HepG2 (cell line): ENCODE results near the gene PSMD1. TPM values are rescaled to one million over a fixed set of nuclear protein-coding genes. Genes with fewer than 3 reads are reported as not detected.

Source experiments
- ETV5 ChIP-seq: IDR thresholded peaks from 2 replicates; pipeline ENCODE4 v1.6.1; 2018; ENCODE audit warnings: missing biosample characterization, missing genetic modification reagents, inconsistent platforms, borderline replicate concordance
- NFE2L1 ChIP-seq: sonication (generic); formaldehyde crosslinking; IDR thresholded peaks from 2 replicates; pipeline ENCODE4 v1.4.0; 2020; ENCODE audit warnings: missing genetic modification reagents, mild to moderate bottlenecking, borderline replicate concordance
- PRDM15 ChIP-seq: sonication (generic); formaldehyde crosslinking; IDR thresholded peaks from 2 replicates; pipeline ENCODE4 v1.4.0; 2020; ENCODE audit warnings: missing genetic modification reagents
- PRMT3 ChIP-seq: sonication (generic); formaldehyde crosslinking; IDR thresholded peaks from 2 replicates; pipeline ENCODE4 v1.8.1; 2022; ENCODE audit warnings: low read depth, mild to moderate bottlenecking, moderate library complexity, missing genetic modification reagents, borderline replicate concordance
- TEAD3 ChIP-seq: optimal IDR thresholded peaks from 2 replicates; pipeline ENCODE3; 2016; ENCODE audit warnings: borderline replicate concordance
- ZFP37 ChIP-seq: sonication (generic); formaldehyde crosslinking; IDR thresholded peaks from 2 replicates; pipeline ENCODE4 v1.4.0; 2020; ENCODE audit warnings: missing genetic modification reagents, borderline replicate concordance
- ZGPAT ChIP-seq: IDR thresholded peaks from 2 replicates; pipeline ENCODE4 v1.6.1; 2016; ENCODE audit warnings: mild to moderate bottlenecking
- ZNF282 ChIP-seq: fragments of 450-650 bp; IDR thresholded peaks from 2 replicates; pipeline ENCODE4 v1.6.1; 2018; ENCODE audit not compliant: partially characterized antibody
- ZNF547 ChIP-seq: sonication (generic); formaldehyde crosslinking; IDR thresholded peaks from 2 replicates; pipeline ENCODE4 v1.5.1; 2020; ENCODE audit warnings: mild to moderate bottlenecking, missing genetic modification reagents
- ZNF672 ChIP-seq: sonication (generic); formaldehyde crosslinking; IDR thresholded peaks from 2 replicates; pipeline ENCODE4 v1.8.1; 2022; ENCODE audit warnings: missing genetic modification reagents
- ZNF766 ChIP-seq: sonication (generic); formaldehyde crosslinking; IDR thresholded peaks from 2 replicates; pipeline ENCODE4 v1.5.0; 2020; ENCODE audit warnings: missing genetic modification reagents, borderline replicate concordance
- polyA plus RNA-seq, 8 experiments: library from polyadenylated mRNA; depleted of rRNA in 3 of 8; stranded (reverse) in 7 of 8; unstranded in 1 of 8; fragments of >200 nt; fragmentation: Illumina TruSeq in 4 of 8; extraction: Trizol in 4 of 8; gene quantifications; 2 replicates each; pipeline versions ENCODE4 v1.2.1 to v1.2.3, GENCODE V29; 2011 to 2016; ENCODE audit warnings: low read depth in 4 of 8, missing spikeins in 1 of 8, mixed read lengths in 1 of 8; ENCODE audit not compliant: insufficient read depth in 1 of 8
- total RNA-seq, 5 experiments: library from RNA; depleted of rRNA; stranded (reverse); fragments of >200 nt; fragmentation: Illumina TruSeq; extraction: Trizol; gene quantifications; 2 replicates each; pipeline ENCODE4 v1.2.3, GENCODE V29; 2016; ENCODE audit warnings: low read depth in 1 of 5
- TF ChIP-seq, protein P1 (sequence below): sonication (generic); formaldehyde crosslinking; IDR thresholded peaks from 2 replicates; pipeline ENCODE4 v1.4.0; 2020; ENCODE audit warnings: mild to moderate bottlenecking, missing genetic modification reagents
- TF ChIP-seq, protein P2 (sequence below): IDR thresholded peaks from 2 replicates; pipeline ENCODE4 v1.6.1; 2016; ENCODE audit warnings: control low read depth
- TF ChIP-seq, protein P3 (sequence below): sonication (generic); formaldehyde crosslinking; IDR thresholded peaks from 2 replicates; pipeline ENCODE4 v1.8.1; 2022; ENCODE audit warnings: low read depth, mild to moderate bottlenecking, missing genetic modification reagents

Gene PSMD1
- total and polyA plus RNA-seq, 2 of the 13 experiments (the other 11 are each of a cell fraction or from before 2014, with no cell fraction given) = 136 to 191 TPM

- TF ChIP-seq ZFP37 (CRISPR knock-in tag) = peak; percentile 99; the same call in 1 of the 2 replicates
- peak; percentile 99 for TF ChIP-seq TEAD3 (CRISPR knock-in tag)
- TF ChIP-seq, protein P1, sequence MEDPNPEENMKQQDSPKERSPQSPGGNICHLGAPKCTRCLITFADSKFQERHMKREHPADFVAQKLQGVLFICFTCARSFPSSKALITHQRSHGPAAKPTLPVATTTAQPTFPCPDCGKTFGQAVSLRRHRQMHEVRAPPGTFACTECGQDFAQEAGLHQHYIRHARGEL = peak; percentile 72; the same call in 1 of the 2 replicates
- peak; percentile 99 for TF ChIP-seq ETV5 (CRISPR knock-in tag)
- peak; percentile 99 for TF ChIP-seq ZGPAT (CRISPR knock-in tag)
- TF ChIP-seq ZNF282 = no peak
- TF ChIP-seq NFE2L1 (CRISPR knock-in tag) = no peak
- TF ChIP-seq, protein P2, sequence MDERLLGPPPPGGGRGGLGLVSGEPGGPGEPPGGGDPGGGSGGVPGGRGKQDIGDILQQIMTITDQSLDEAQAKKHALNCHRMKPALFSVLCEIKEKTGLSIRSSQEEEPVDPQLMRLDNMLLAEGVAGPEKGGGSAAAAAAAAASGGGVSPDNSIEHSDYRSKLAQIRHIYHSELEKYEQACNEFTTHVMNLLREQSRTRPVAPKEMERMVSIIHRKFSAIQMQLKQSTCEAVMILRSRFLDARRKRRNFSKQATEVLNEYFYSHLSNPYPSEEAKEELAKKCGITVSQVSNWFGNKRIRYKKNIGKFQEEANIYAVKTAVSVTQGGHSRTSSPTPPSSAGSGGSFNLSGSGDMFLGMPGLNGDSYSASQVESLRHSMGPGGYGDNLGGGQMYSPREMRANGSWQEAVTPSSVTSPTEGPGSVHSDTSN (CRISPR knock-in tag) = no peak
- TF ChIP-seq, protein P3, sequence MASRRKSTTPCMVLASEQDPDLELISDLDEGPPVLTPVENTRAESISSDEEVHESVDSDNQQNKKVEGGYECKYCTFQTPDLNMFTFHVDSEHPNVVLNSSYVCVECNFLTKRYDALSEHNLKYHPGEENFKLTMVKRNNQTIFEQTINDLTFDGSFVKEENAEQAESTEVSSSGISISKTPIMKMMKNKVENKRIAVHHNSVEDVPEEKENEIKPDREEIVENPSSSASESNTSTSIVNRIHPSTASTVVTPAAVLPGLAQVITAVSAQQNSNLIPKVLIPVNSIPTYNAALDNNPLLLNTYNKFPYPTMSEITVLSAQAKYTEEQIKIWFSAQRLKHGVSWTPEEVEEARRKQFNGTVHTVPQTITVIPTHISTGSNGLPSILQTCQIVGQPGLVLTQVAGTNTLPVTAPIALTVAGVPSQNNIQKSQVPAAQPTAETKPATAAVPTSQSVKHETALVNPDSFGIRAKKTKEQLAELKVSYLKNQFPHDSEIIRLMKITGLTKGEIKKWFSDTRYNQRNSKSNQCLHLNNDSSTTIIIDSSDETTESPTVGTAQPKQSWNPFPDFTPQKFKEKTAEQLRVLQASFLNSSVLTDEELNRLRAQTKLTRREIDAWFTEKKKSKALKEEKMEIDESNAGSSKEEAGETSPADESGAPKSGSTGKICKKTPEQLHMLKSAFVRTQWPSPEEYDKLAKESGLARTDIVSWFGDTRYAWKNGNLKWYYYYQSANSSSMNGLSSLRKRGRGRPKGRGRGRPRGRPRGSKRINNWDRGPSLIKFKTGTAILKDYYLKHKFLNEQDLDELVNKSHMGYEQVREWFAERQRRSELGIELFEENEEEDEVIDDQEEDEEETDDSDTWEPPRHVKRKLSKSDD = peak; percentile 91
- peak; percentile 45; the same call in 1 of the 2 replicates for TF ChIP-seq ZNF547
- peak; percentile 95 for TF ChIP-seq PRMT3
- peak; percentile 90 for TF ChIP-seq PRDM15 (CRISPR knock-in tag)
- TF ChIP-seq ZNF672 (CRISPR knock-in tag) = 0 out of 2 replicates have a peak, but pooled peaks have one; percentile 74
- peak; percentile 93 for TF ChIP-seq ZNF766 (CRISPR knock-in tag)
- TF ChIP-seq, all 625 proteins: peak for 445
These were observed 6.4 kb upstream of the PSMD1 start (continued) for GRCh38 chr2:231050018-231050901.
